DMS 273 (cell line): ENCODE data around the gene POU2AF1.

Source experiments
- DNase-seq: peaks from one replicate; lab custom pipeline; 2025; ENCODE audit not compliant: unreplicated experiment; lab: John Stamatoyannopoulos, UW

Gene POU2AF1

GRCh38 chr11:111361052-111361801 is 17.8 kb downstream of the POU2AF1 start:
- DNase-seq = no peak

- no peak for DNase-seq
These were observed 18.7 kb downstream of the POU2AF1 start for GRCh38 chr11:111360150-111361043.

- peak; percentile 8 for DNase-seq
These were observed 19.6 kb downstream of the POU2AF1 start for GRCh38 chr11:111359223-111360149.

GRCh38 chr11:111358038-111359001 is 20.8 kb downstream of the POU2AF1 start:
- DNase-seq = no peak

GRCh38 chr11:111357150-111358037 is 21.7 kb downstream of the POU2AF1 start:
- peak; percentile 6 for DNase-seq

- DNase-seq = no peak
These were observed 22.4 kb downstream of the POU2AF1 start for GRCh38 chr11:111356660-111357048.

GRCh38 chr11:111355956-111356659 is 23.0 kb downstream of the POU2AF1 start:
- DNase-seq = no peak

GRCh38 chr11:111355101-111355500 is 24.0 kb downstream of the POU2AF1 start:
- no peak for DNase-seq

GRCh38 chr11:111354601-111354891 is 24.5 kb downstream of the POU2AF1 start:
- DNase-seq = no peak

GRCh38 chr11:111353776-111354600 is 25.1 kb downstream of the POU2AF1 start:
- no peak for DNase-seq

GRCh38 chr11:111352935-111353710 is 26.0 kb downstream of the POU2AF1 start:
- no peak for DNase-seq

GRCh38 chr11:111352231-111352746 is 26.8 kb downstream of the POU2AF1 start:
- DNase-seq = no peak

GRCh38 chr11:111351374-111352055 is 27.6 kb downstream of the POU2AF1 start:
- no peak for DNase-seq

GRCh38 chr11:111350811-111351210 is 28.3 kb downstream of the POU2AF1 start:
- no peak for DNase-seq

GRCh38 chr11:111349191-111349695 is 29.8 kb downstream of the POU2AF1 start:
- DNase-seq = no peak

GRCh38 chr11:111348147-111348546 is 30.9 kb downstream of the POU2AF1 start:
- no peak for DNase-seq
